ENCODE results near the gene DNASE2. TPM values are rescaled to one million over a fixed set of nuclear protein-coding genes. Genes with fewer than 3 reads are reported as not detected.

Gene DNASE2
- polyA plus RNA-seq, 1 donor (not counting 4 experiments of a cell fraction or from before 2014, with no cell fraction given) = 23.5 TPM

GRCh38 chr19:12866416-12867119 lies 14.7 kb downstream of the DNASE2 start:
- no peaks in the 10 kb centered on the region for H3K27me3 ChIP-seq (ENCODE audit: control insufficient read depth, extremely low read depth, insufficient read depth, low read length)
- no peaks in the 10 kb centered on the region for H4K20me1 ChIP-seq (ENCODE audit: control insufficient read depth, extremely low read depth, insufficient read depth, low read length)
- H3K9me3 ChIP-seq (ENCODE audit: control insufficient read depth, low read depth, low read length) = no peaks in the 10 kb centered on the region
- H3K4me2 ChIP-seq (ENCODE audit: control insufficient read depth, extremely low read depth, insufficient read depth, low read depth, low read length) = peak overlapping the region; percentile 50
- no peak for TF ChIP-seq CTCF (optimal IDR thresholded peaks at IDR 0.05 in 1 of 3, IDR thresholded peaks at IDR 0.05 in 1 of 3, conservative IDR thresholded peaks at IDR 0.05 in 1 of 3; ENCODE audit: extremely low read depth in 1 of 3, insufficient read depth in 2 of 3, low read length in 3 of 3)
- no peak for TF ChIP-seq EZH2 (IDR thresholded peaks at IDR 0.05; ENCODE audit: low read length)
- DNase-seq (ENCODE audit: low read depth, low spot score) = no peak
- H2AFZ ChIP-seq (ENCODE audit: control insufficient read depth, low read length) = peak overlapping the region; percentile 56
- no peak overlapping the region for H3K4me3 ChIP-seq (ENCODE audit: control insufficient read depth in 2 of 3, extremely low read depth in 1 of 3, insufficient read depth in 2 of 3, low read depth in 1 of 3, low read length in 3 of 3)
- peaks cover 9% of the 10 kb centered on the region for H3K4me1 ChIP-seq (ENCODE audit: control insufficient read depth, extremely low read depth, insufficient read depth, low read length)
- H3K9ac ChIP-seq (ENCODE audit: control insufficient read depth, extremely low read depth, insufficient read depth, low read length) = no peak overlapping the region
- H3K9me1 ChIP-seq (ENCODE audit: control insufficient read depth, extremely low read depth, insufficient read depth, low read length) = no peaks in the 10 kb centered on the region
- H3K27ac ChIP-seq (ENCODE audit: control insufficient read depth, insufficient read depth, low read length) = no peak overlapping the region
- no peaks in the 10 kb centered on the region for H3K79me2 ChIP-seq (ENCODE audit: control insufficient read depth, insufficient read depth, low read length)
- dilution Hi-C loops (cut with MboI; ENCODE audit: extremely low pct_ligation_motif_present, low sequenced_read_pairs) = no loop called here
- no peaks in the 10 kb centered on the region for H3K36me3 ChIP-seq (ENCODE audit: control insufficient read depth in 2 of 2, extremely low read depth in 1 of 2, insufficient read depth in 2 of 2, low read length in 2 of 2)
- FAIRE-seq = no peak

GRCh38 chr19:12865746-12866415 lies 15.4 kb downstream of the DNASE2 start:
- no peak overlapping the region for H3K27ac ChIP-seq (ENCODE audit: control insufficient read depth, insufficient read depth, low read length)
- H3K9ac ChIP-seq (ENCODE audit: control insufficient read depth, extremely low read depth, insufficient read depth, low read length) = no peak overlapping the region
- H3K4me2 ChIP-seq (ENCODE audit: control insufficient read depth, extremely low read depth, insufficient read depth, low read depth, low read length) = no peak overlapping the region
- H4K20me1 ChIP-seq (ENCODE audit: control insufficient read depth, extremely low read depth, insufficient read depth, low read length) = no peaks in the 10 kb centered on the region
- dilution Hi-C loops (cut with MboI; ENCODE audit: extremely low pct_ligation_motif_present, low sequenced_read_pairs) = no loop called here
- peaks cover 9% of the 10 kb centered on the region for H3K4me1 ChIP-seq (ENCODE audit: control insufficient read depth, extremely low read depth, insufficient read depth, low read length)
- H3K36me3 ChIP-seq (ENCODE audit: control insufficient read depth in 2 of 2, extremely low read depth in 1 of 2, insufficient read depth in 2 of 2, low read length in 2 of 2) = no peaks in the 10 kb centered on the region
- no peak overlapping the region for H2AFZ ChIP-seq (ENCODE audit: control insufficient read depth, low read length)
- no peaks in the 10 kb centered on the region for H3K9me1 ChIP-seq (ENCODE audit: control insufficient read depth, extremely low read depth, insufficient read depth, low read length)
- no peaks in the 10 kb centered on the region for H3K27me3 ChIP-seq (ENCODE audit: control insufficient read depth, extremely low read depth, insufficient read depth, low read length)
- TF ChIP-seq CTCF (optimal IDR thresholded peaks at IDR 0.05 in 1 of 3, IDR thresholded peaks at IDR 0.05 in 1 of 3, conservative IDR thresholded peaks at IDR 0.05 in 1 of 3; ENCODE audit: extremely low read depth in 1 of 3, insufficient read depth in 2 of 3, low read length in 3 of 3) = no peak
- no peak for TF ChIP-seq EZH2 (IDR thresholded peaks at IDR 0.05; ENCODE audit: low read length)
- no peak for DNase-seq (ENCODE audit: low read depth, low spot score)
- no peak overlapping the region for H3K4me3 ChIP-seq (ENCODE audit: control insufficient read depth in 2 of 3, extremely low read depth in 1 of 3, insufficient read depth in 2 of 3, low read depth in 1 of 3, low read length in 3 of 3)
- no peaks in the 10 kb centered on the region for H3K9me3 ChIP-seq (ENCODE audit: control insufficient read depth, low read depth, low read length)
- no peak for FAIRE-seq
- no peaks in the 10 kb centered on the region for H3K79me2 ChIP-seq (ENCODE audit: control insufficient read depth, insufficient read depth, low read length)
